Astrocyte of the spinal cord (primary cell): ENCODE results near the gene RFTN2.
"Not testable (repeated sequence)": the region's sequence is repeated elsewhere in the genome, so short reads cannot be mapped to it uniquely, and the experiment has no call there.

Experiments
- DNase-seq: peaks from one replicate; pipeline ENCODE4 v3.0.0; 2011; ENCODE audit warnings: low read depth, low spot score
- H3K4me3 ChIP-seq: 2 replicates; pipeline ENCODE4 v1.5.1; 2011; ENCODE audit warnings: low read depth, mild to moderate bottlenecking, low read length, moderate library complexity
- in situ Hi-C: cut with HindIII; loops from 2 replicates; pipeline ENCODE4 v1.10.0; 2017; ENCODE audit warnings: low sequenced_read_pairs
- TF ChIP-seq, protein P1 (sequence below): IDR thresholded peaks from 2 replicates; pipeline ENCODE4 v1.5.1; 2012; ENCODE audit warnings: low read depth, mild to moderate bottlenecking, low read length, inconsistent platforms

RFTN2 gene

DNA sequence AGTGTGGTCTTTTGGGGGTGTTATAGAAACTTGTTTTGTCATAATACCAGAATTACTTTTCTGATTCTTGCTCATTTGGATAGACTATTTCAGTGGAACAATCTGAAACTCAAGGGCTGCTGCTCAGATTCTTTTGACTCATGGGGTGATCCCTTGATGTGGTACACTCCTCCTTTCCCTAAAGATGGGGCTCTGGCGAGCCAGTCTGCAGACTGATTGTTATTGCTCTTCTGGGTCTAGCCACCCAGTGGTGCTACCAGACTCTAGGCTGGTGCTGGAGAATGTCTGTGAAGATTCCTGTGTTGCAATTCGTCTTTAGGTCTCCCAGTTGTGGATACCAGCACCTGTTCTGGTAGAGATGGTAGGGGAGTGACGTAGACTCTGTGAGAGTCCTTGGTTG, 25.6 kb upstream of the RFTN2 start:
- DNase-seq, result no peak
- TF ChIP-seq, protein P1, sequence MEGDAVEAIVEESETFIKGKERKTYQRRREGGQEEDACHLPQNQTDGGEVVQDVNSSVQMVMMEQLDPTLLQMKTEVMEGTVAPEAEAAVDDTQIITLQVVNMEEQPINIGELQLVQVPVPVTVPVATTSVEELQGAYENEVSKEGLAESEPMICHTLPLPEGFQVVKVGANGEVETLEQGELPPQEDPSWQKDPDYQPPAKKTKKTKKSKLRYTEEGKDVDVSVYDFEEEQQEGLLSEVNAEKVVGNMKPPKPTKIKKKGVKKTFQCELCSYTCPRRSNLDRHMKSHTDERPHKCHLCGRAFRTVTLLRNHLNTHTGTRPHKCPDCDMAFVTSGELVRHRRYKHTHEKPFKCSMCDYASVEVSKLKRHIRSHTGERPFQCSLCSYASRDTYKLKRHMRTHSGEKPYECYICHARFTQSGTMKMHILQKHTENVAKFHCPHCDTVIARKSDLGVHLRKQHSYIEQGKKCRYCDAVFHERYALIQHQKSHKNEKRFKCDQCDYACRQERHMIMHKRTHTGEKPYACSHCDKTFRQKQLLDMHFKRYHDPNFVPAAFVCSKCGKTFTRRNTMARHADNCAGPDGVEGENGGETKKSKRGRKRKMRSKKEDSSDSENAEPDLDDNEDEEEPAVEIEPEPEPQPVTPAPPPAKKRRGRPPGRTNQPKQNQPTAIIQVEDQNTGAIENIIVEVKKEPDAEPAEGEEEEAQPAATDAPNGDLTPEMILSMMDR, result no peak
- in situ Hi-C loops, result no loop called here
- no peak overlapping the region for H3K4me3 ChIP-seq

DNA sequence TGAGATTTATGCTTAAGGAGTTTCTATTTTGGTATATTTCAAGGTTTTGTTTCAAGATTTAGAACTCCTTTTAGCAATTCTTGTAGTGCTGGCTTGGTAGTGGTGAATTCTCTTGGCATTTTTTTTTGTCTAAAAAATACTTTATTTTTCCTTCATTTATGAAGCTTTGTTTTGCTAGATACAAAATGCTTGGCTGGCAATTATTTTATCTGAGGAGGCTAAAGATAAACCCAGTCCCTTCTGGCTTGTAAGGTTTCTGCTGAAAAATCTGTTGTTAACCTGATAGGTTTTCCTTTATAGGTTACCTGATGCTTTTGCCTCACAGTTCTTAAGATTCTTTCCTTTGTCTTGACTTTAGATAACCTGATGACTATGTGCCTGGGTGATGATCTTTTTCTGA, 24.3 kb upstream of the RFTN2 start:
- H3K4me3 ChIP-seq, DNase-seq, in situ Hi-C loops: not testable (repeated sequence)

DNA sequence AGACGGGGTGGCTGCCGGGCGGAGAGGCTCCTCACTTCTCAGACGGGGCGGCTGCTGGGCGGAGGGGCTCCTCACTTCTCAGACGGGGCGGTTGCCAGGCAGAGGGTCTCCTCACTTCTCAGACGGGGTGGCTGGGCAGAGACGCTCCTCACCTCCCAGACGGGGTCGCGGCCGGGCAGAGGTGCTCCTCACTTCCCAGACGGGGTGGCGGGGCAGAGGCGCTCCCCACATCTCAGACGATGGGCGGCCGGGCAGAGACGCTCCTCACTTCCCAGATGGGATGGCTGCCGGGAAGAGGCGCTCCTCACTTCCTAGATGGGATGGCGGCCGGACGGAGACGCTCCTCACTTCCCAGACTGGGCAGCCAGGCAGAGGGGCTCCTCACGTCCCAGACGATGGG, 21.2 kb upstream of the RFTN2 start:
- in situ Hi-C loops, H3K4me3 ChIP-seq, DNase-seq: not testable (repeated sequence)

DNA sequence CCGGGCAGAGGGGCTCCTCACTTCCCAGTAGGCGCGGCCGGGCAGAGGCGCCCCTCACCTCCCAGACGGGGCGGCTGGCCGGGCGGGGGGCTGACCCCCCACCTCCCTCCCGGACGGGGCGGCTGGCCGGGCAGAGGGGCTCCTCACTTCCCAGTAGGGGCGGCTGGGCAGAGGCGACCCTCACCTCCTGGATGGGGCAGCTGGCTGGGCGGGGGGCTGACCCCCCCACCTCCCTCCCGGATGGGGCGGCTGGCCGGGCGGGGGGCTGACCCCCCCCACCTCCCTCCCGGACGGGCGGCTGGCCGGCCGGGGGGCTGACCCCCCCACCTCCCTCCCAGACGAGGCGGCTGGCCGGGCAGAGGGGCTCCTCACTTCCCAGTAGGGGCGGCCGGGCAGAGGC, 20.6 kb upstream of the RFTN2 start:
- in situ Hi-C loops, DNase-seq, H3K4me3 ChIP-seq: not testable (repeated sequence)

DNA sequence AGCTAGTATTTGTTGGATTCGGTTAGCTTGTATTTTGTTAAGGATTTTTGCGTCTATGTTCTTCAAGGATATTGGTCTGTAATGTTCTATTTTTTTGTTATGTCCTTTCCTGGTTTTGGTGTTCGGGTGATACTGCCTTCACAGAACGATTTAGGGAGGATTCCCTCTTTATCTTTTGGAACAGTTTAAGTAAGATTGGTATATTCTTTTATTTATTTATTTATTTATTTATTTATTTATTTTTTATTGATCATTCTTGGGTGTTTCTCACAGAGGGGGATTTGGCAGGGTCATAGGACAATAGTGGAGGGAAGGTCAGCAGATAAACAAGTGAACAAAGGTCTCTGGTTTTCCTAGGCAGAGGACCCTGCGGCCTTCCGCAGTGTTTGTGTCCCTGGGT, 19.8 kb upstream of the RFTN2 start:
- in situ Hi-C loops, H3K4me3 ChIP-seq, DNase-seq: not testable (repeated sequence)

DNA sequence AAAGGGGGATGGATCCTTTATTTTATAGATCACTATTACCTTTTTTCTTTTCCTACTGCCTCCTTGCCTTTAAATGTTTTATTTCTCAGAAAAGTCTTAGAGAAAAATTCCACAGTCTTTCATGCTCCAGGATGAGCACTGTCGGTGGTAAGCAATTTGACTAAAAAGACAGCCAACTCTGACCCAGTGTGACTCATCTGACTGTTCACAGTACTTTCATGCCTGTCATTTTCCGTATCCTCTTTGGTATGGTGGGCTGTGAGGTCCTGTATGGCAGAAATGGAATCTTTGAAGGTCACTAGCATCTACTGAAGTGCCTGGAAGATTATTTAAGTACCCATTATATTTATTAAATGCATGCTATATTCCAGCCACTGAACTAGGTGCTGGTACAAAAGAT, 2.1 kb upstream of the RFTN2 start:
- no peak overlapping the region for H3K4me3 ChIP-seq
- peak; percentile 30 for DNase-seq
- in situ Hi-C loops, result no loop called here
- TF ChIP-seq, protein P1, result no peak

DNA sequence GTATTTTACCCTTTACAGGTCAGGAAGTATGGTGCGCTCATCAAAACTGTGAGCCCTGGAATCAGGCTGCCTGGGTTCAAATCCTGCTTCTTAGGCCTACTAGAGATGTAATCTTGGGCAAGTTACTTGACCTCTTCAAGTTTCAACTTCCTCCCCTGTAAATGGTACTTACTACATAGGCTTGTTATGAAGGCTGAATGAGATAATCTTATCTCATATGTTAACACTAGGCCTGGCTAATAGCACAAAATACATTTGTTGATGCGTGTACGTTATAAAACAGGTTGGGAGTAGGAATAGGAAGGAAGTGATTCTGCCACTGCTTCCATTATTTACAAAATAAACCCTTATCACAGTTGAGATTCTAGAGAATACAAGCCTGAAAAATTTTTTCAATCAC, 1.7 kb upstream of the RFTN2 start:
- in situ Hi-C loops, result no loop called here
- TF ChIP-seq, protein P1, result no peak
- no peak for DNase-seq
- no peak overlapping the region for H3K4me3 ChIP-seq

DNA sequence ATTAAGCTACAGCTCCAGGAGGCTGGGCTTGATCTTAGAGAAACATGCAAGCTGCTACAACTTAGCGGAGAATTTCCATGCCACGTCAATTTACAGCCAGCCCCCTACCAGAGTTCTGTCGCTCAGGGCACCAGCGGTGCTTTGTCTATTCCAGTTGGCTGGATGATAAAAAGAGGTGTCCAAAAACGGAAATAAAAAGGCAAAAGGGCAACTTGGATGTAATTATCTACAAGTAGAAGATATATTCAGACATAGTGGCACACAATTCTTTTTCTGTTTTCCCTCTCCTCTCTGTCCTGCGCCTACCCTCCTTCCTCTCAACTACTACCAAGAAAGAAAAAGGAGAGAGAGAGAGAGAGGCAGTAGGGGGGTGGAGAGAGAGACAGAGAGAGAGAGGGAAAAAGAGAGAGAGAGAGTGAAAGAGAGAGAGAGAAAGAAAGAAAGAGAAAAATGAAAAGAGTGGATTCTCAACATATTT, 363 bp upstream of the RFTN2 start:
- H3K4me3 ChIP-seq, result peak overlapping the region; percentile 62
- in situ Hi-C loops, result no loop called here
- TF ChIP-seq, protein P1, result no peak
- DNase-seq, result peak; percentile 82

DNA sequence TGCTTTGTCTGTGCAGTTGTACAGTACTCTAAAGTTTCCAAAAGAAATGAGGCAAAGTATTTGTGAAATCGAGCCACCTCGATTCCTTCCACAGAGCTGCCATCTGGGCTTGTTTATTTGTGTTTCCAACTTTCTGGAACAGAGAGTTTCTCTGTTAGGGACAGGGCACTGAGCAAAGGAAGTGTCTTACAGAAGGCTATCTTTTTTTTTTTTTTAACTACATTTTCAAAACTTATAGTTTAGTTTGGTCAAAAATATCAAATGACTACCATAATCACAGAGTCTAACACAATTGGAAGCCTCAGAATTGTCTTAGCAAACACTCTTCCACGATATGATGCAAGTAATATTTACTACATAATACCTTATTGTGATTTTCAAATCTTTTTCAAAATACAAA, 796 bp downstream of the RFTN2 start:
- in situ Hi-C loops, result no loop called here
- H3K4me3 ChIP-seq, result peak overlapping the region; percentile 62

More for the DNA sequence above, 796 bp downstream of the RFTN2 start:
- TF ChIP-seq, protein P1, result no peak
- no peak for DNase-seq
